H1 (cell line): ENCODE measurements around the gene TRAPPC6A. TPM values are rescaled to one million over a fixed set of nuclear protein-coding genes. Genes with fewer than 3 reads are reported as not detected.

Source experiments
- CTCF ChIA-PET: fragments of 300-600 bp; sonication (Branson Sonifier 250); formaldehyde crosslinking; loops from one replicate; lab custom pipeline; 2021; ENCODE audit not compliant: partially characterized antibody; lab: Charles Lee
- POLR2A ChIA-PET: fragments of 300-600 bp; sonication (Branson Sonifier 250); formaldehyde crosslinking; loops from one replicate; lab custom pipeline; 2021; ENCODE audit warnings: inconsistent platforms; ENCODE audit not compliant: partially characterized antibody; lab: Charles Lee
- DNase-seq, 2 experiments: peaks; one replicate each; pipeline versions ENCODE4 v3.0.0 to v3.0.0-alpha.2; 2010 to 2022; ENCODE audit warnings: low spot score in 2 of 2, low read depth in 1 of 2, mixed read lengths in 1 of 2
- FAIRE-seq: peaks from 2 replicates; lab custom pipeline; 2011; peaks lifted over from hg19 to GRCh38; lab: Jason Lieb, UNC
- H2AFZ ChIP-seq: 2 replicates; pipeline ENCODE4 v1.8.1; 2012; ENCODE audit warnings: low read length, inconsistent platforms
- H2AK5ac ChIP-seq: 2 replicates; pipeline ENCODE4 v1.6.1; 2013; ENCODE audit warnings: low read depth, low read length
- H2BK120ac ChIP-seq: replicated peaks from 2 replicates; pipeline ENCODE3; 2013; ENCODE audit warnings: low read depth, low read length, inconsistent platforms
- H2BK12ac ChIP-seq: 2 replicates; pipeline ENCODE4 v1.6.1; 2013; ENCODE audit warnings: low read depth, low read length
- H2BK15ac ChIP-seq: 2 replicates; pipeline ENCODE4 v1.6.1; 2013; ENCODE audit warnings: low read length
- H2BK20ac ChIP-seq: 2 replicates; pipeline ENCODE4 v1.6.1; 2013; ENCODE audit warnings: low read length
- H2BK5ac ChIP-seq: 2 replicates; pipeline ENCODE4 v1.6.1; 2013; ENCODE audit warnings: low read depth, low read length
- H3K14ac ChIP-seq: 2 replicates; pipeline ENCODE4 v1.6.1; 2013; ENCODE audit warnings: inconsistent platforms; ENCODE audit not compliant: insufficient read length
- H3K18ac ChIP-seq: 2 replicates; pipeline ENCODE4 v1.6.1; 2013; ENCODE audit warnings: low read length; ENCODE audit errors: extremely low read depth
- H3K23ac ChIP-seq: 2 replicates; pipeline ENCODE4 v1.6.1; 2013; ENCODE audit warnings: inconsistent platforms; ENCODE audit not compliant: insufficient read length
- H3K23me2 ChIP-seq: 2 replicates; pipeline ENCODE4 v1.6.1; 2013; ENCODE audit warnings: low read depth, low read length
- H3K27ac ChIP-seq: 2 replicates; pipeline ENCODE4 v1.6.1; 2011; ENCODE audit warnings: low read depth, low read length, inconsistent platforms
- H3K27me3 ChIP-seq, 4 experiments: replicated peaks in 1 of 4; 1 replicate in 1 of 4; 2 replicates in 3 of 4; pipeline versions ENCODE4 v1.6.1 to v1.8.1; 2011 to 2013; ENCODE audit warnings: low read length in 3 of 4, mild to moderate bottlenecking in 3 of 4, inconsistent platforms in 2 of 4, mixed read lengths in 2 of 4, moderate library complexity in 1 of 4; ENCODE audit not compliant: control insufficient read depth in 3 of 4, insufficient read depth in 3 of 4; ENCODE audit errors: extremely low read depth in 1 of 4
- H3K36me3 ChIP-seq, 4 experiments: 2 replicates each; pipeline versions ENCODE4 v1.6.1 to v1.8.1; 2011 to 2013; ENCODE audit warnings: mild to moderate bottlenecking in 4 of 4, low read length in 3 of 4, moderate library complexity in 2 of 4, control low read depth in 1 of 4, inconsistent platforms in 1 of 4; ENCODE audit not compliant: insufficient read depth in 4 of 4, control insufficient read depth in 2 of 4
- H3K4ac ChIP-seq: replicated peaks from 2 replicates; pipeline ENCODE3; 2013; ENCODE audit warnings: low read length, low read depth, mixed read lengths, inconsistent platforms; ENCODE audit not compliant: insufficient read length
- H3K4me1 ChIP-seq, 4 experiments: replicated peaks in 1 of 4; 1 replicate in 1 of 4; 2 replicates in 3 of 4; pipeline versions ENCODE4 v1.6.1 to v1.8.1; 2011 to 2013; ENCODE audit warnings: low read length in 3 of 4, inconsistent platforms in 2 of 4, mixed read lengths in 1 of 4; ENCODE audit not compliant: insufficient read depth in 4 of 4, control insufficient read depth in 3 of 4
- H3K4me2 ChIP-seq, 2 experiments: 2 replicates each; pipeline versions ENCODE4 v1.6.1 to v1.8.1; 2011 to 2013; ENCODE audit warnings: low read depth in 2 of 2, low read length in 2 of 2, control low read depth in 1 of 2, inconsistent platforms in 1 of 2, mild to moderate bottlenecking in 1 of 2; ENCODE audit not compliant: insufficient read depth in 1 of 2
- H3K4me3 ChIP-seq, 4 experiments: fragments of 200-600, 300-600 bp in 1 of 4; sonication (generic), shearing (Covaris generic), sonication (Bioruptor Twin) in 1 of 4; 2 replicates each; pipeline versions ENCODE4 v1.5.1 to v1.8.1; 2011 to 2016; ENCODE audit warnings: low read length in 4 of 4, low read depth in 3 of 4, control low read depth in 2 of 4, inconsistent platforms in 2 of 4, mild to moderate bottlenecking in 2 of 4, mixed read lengths in 1 of 4, moderate library complexity in 1 of 4; ENCODE audit not compliant: insufficient read depth in 2 of 4; ENCODE audit errors: extremely low read depth in 1 of 4
- H3K56ac ChIP-seq: replicated peaks from 2 replicates; pipeline ENCODE3; 2013; ENCODE audit warnings: low read depth, mild to moderate bottlenecking, mixed read lengths, low read length, inconsistent platforms; ENCODE audit not compliant: insufficient read length
- H3K79me1 ChIP-seq: 2 replicates; pipeline ENCODE4 v1.6.1; 2013; ENCODE audit warnings: low read depth, low read length, control low read depth
- H3K79me2 ChIP-seq, 2 experiments: 2 replicates each; pipeline versions ENCODE4 v1.6.1 to v1.8.1; 2012 to 2013; ENCODE audit warnings: low read length in 2 of 2, mild to moderate bottlenecking in 2 of 2, inconsistent platforms in 1 of 2; ENCODE audit not compliant: insufficient read depth in 2 of 2, control insufficient read depth in 1 of 2
- H3K9ac ChIP-seq, 4 experiments: replicated peaks in 1 of 4; 1 replicate in 1 of 4; 2 replicates in 3 of 4; pipeline versions ENCODE4 v1.6.1 to v1.8.1; 2011 to 2013; ENCODE audit warnings: low read depth in 3 of 4, low read length in 3 of 4, control low read depth in 2 of 4, mild to moderate bottlenecking in 2 of 4, moderate library complexity in 2 of 4, inconsistent platforms in 1 of 4; ENCODE audit errors: extremely low read depth in 1 of 4
- H3K9me3 ChIP-seq, 2 experiments: 2 replicates each; pipeline versions ENCODE4 v1.6.1 to v1.8.1; 2012 to 2013; ENCODE audit warnings: mild to moderate bottlenecking in 2 of 2, moderate library complexity in 2 of 2, control low read depth in 1 of 2, inconsistent platforms in 1 of 2, low read depth in 1 of 2, low read length in 1 of 2, mixed read lengths in 1 of 2; ENCODE audit not compliant: insufficient read depth in 2 of 2
- H4K20me1 ChIP-seq, 2 experiments: replicated peaks in 1 of 2; 2 replicates each; pipeline versions ENCODE3 to v1.8.1; 2011 to 2013; ENCODE audit warnings: inconsistent platforms in 2 of 2, low read length in 2 of 2, mild to moderate bottlenecking in 1 of 2; ENCODE audit not compliant: insufficient read depth in 2 of 2, control insufficient read depth in 1 of 2
- H4K5ac ChIP-seq: 2 replicates; pipeline ENCODE4 v1.6.1; 2013; ENCODE audit warnings: low read length, low read depth, mixed read lengths, inconsistent platforms; ENCODE audit not compliant: insufficient read length
- H4K8ac ChIP-seq: 2 replicates; pipeline ENCODE4 v1.8.0; 2013; ENCODE audit warnings: mild to moderate bottlenecking, moderate library complexity, low read length, inconsistent platforms; ENCODE audit not compliant: insufficient read depth; ENCODE audit errors: extremely low read depth
- H4K91ac ChIP-seq: replicated peaks from 2 replicates; pipeline ENCODE3; 2013; ENCODE audit warnings: low read length, mixed read lengths, inconsistent platforms; ENCODE audit not compliant: insufficient read length
- CTCF ChIP-seq, 3 experiments: IDR thresholded peaks; 1 replicate in 2 of 3; 2 replicates in 1 of 3; pipeline versions ENCODE4 v1.5.1 to v1.6.1; 2011; ENCODE audit warnings: low read length in 3 of 3, mild to moderate bottlenecking in 3 of 3, inconsistent platforms in 2 of 3, low read depth in 1 of 3, moderate library complexity in 1 of 3; ENCODE audit not compliant: insufficient read depth in 1 of 3; ENCODE audit errors: control extremely low read depth in 1 of 3
- EZH2 ChIP-seq: fragments of 200-600 bp; sonication (generic); IDR thresholded peaks from 2 replicates; pipeline ENCODE4 v1.7.1; 2012; ENCODE audit warnings: low read depth, mild to moderate bottlenecking, moderate library complexity, low read length, inconsistent platforms; ENCODE audit not compliant: severe bottlenecking
- GABPA ChIP-seq: IDR thresholded peaks from 2 replicates; pipeline ENCODE4 v1.6.1; 2011; ENCODE audit warnings: mild to moderate bottlenecking, low read length, moderate library complexity, borderline replicate concordance; ENCODE audit not compliant: insufficient read depth
- JUN ChIP-seq: IDR thresholded peaks from 2 replicates; pipeline ENCODE4 v1.6.1; 2011; ENCODE audit warnings: low read depth, mild to moderate bottlenecking, improper control_type of control experiment, low read length
- MAX ChIP-seq: IDR thresholded peaks from 2 replicates; pipeline ENCODE4 v1.6.1; 2012; ENCODE audit warnings: inconsistent platforms
- RAD21 ChIP-seq, 2 experiments: IDR thresholded peaks in 1 of 2; conservative IDR thresholded peaks in 1 of 2; 2 replicates each; pipeline ENCODE4 v1.6.1; 2011; ENCODE audit warnings: low read depth in 2 of 2, low read length in 2 of 2, improper control_type of control experiment in 1 of 2, inconsistent platforms in 1 of 2, mild to moderate bottlenecking in 1 of 2, moderate library complexity in 1 of 2
- SP4 ChIP-seq: IDR thresholded peaks from 2 replicates; pipeline ENCODE4 v1.6.1; 2012; ENCODE audit warnings: low read length, inconsistent platforms
- WGBS, 2 experiments: shearing (Covaris generic) in 1 of 2; methylation state at CpG; one replicate each; pipeline versions ENCODE4 v1.1.6 to v1.1.7; 2013 to 2015; ENCODE audit warnings: low lambda C conversion rate in 2 of 2, mixed read lengths in 2 of 2, inconsistent platforms in 1 of 2, low coverage in 1 of 2, missing lambda C conversion rate in 1 of 2; ENCODE audit not compliant: insufficient replicate concordance in 2 of 2, insufficient coverage in 1 of 2, insufficient read length in 1 of 2; ENCODE audit errors: extremely low coverage in 1 of 2, missing lambda C conversion rate in 1 of 2; 5-methylcytosine and 5-hydroxymethylcytosine counted together
- polyA plus RNA-seq, 7 experiments: library from polyadenylated mRNA; depleted of rRNA in 3 of 7; stranded (reverse) in 5 of 7; unstranded in 2 of 7; fragments of >200 nt in 5 of 7; fragments of 200-250 nt in 2 of 7; gene quantifications; 1 replicate in 5 of 7; 2 replicates in 1 of 7; 4 replicates in 1 of 7; pipeline versions ENCODE4 v1.2.1 to v1.2.3, GENCODE V29; 2011 to 2013; ENCODE audit warnings: missing spikeins in 2 of 7, mixed read lengths in 2 of 7
- total RNA-seq: library from RNA; stranded (reverse); fragmentation: NEBNext Ultra II Directional; extraction: Animal tissue kit (Norgen Biotek cat#: 25700); gene quantifications from 2 replicates; pipeline ENCODE4 v1.2.1, GENCODE V29; 2021

The TRAPPC6A gene
- total and polyA plus RNA-seq, 2 of the 8 experiments (the other 6 are each of a cell fraction or from before 2014, with no cell fraction given), result 31.8 to 130 TPM

- no peak overlapping the region for H2BK15ac ChIP-seq
- H3K4me2 ChIP-seq, result peak overlapping the region in 1 of 2 experiments; percentile 36; a peak in 1 of 4 replicates
- H2BK120ac ChIP-seq, result no peak overlapping the region
- POLR2A ChIA-PET, result interaction anchor here (0.9 to 2.7 kb wide), 5 partner anchors 9 to 17 kb away, joined by 3 to 20 read pairs (median 4); partner anchors contain the start of genes BLOC1S3 and TRAPPC6A
- H3K56ac ChIP-seq, result no peak overlapping the region
- no peak overlapping the region for H2BK20ac ChIP-seq
- no peaks in the 10 kb centered on the region for H3K36me3 ChIP-seq
- no peaks in the 10 kb centered on the region for H3K79me1 ChIP-seq
- H3K14ac ChIP-seq, result no peak overlapping the region
- no peak overlapping the region for H4K5ac ChIP-seq
- no peak overlapping the region for H4K91ac ChIP-seq
- H3K79me2 ChIP-seq, result no peaks in the 10 kb centered on the region
- H3K4ac ChIP-seq, result no peak overlapping the region
- peaks cover 0 to 10% (median 4%) of the 10 kb centered on the region in 4 experiments; a peak in 3 of 7 replicates for H3K27me3 ChIP-seq
- H3K18ac ChIP-seq, result no peak overlapping the region
- TF ChIP-seq JUN, result no peak
- peak; percentile 64 to 71 for TF ChIP-seq RAD21 (IDR thresholded peaks at IDR 0.05 in 1 of 2, conservative IDR thresholded peaks at IDR 0.05 in 1 of 2; ENCODE audit: low read depth in 2 of 2, low read length in 2 of 2)
- TF ChIP-seq CTCF (IDR thresholded peaks at IDR 0.05; ENCODE audit: control extremely low read depth in 1 of 3, insufficient read depth in 1 of 3, low read depth in 1 of 3, low read length in 3 of 3), result peak; percentile 82 to 97 (median 91)
- TF ChIP-seq EZH2, result no peak
- no peak for TF ChIP-seq SP4
- peak; percentile 40; the same call in 1 of the 2 replicates for TF ChIP-seq MAX
- TF ChIP-seq GABPA, result peak; percentile 56; the same call in 1 of the 2 replicates
- TF ChIP-seq, all 59 proteins: peak for 4
- DNase-seq (peak in 1 of 2 experiments; percentile 86), FAIRE-seq (no peak)
- 52% methylated on average over 30 of the region's 32 CpGs; no CpG with 5 or more reads in 1 of the 2 experiments for WGBS, 2 experiments
- CTCF ChIA-PET, result interaction anchor here (0.8 to 4.0 kb wide), 13 partner anchors 8 to 171 kb away, joined by 3 to 32 read pairs (median 5); partner anchors contain the start of genes BLOC1S3 and TRAPPC6A
- Histone ChIP-seq H2BK5ac (no peak overlapping the region), H3K4me1 (peaks cover 0 to 16% (median 8%) of the 10 kb centered on the region in 4 experiments; a peak in 5 of 7 replicates), H3K23me2 (no peaks in the 10 kb centered on the region), H3K4me3 (no peak overlapping the region), H2AFZ (no peak overlapping the region), H3K9me3 (no peaks in the 10 kb centered on the region), H3K27ac (no peak overlapping the region), H4K20me1 (peaks cover 0 to 5% of the 10 kb centered on the region in 2 experiments), H2BK12ac (no peak overlapping the region), H3K23ac (no peak overlapping the region), H4K8ac (peak overlapping the region; percentile 89), H2AK5ac (no peak overlapping the region), H3K9ac (no peak overlapping the region)
These were observed 16.1 kb downstream of the TRAPPC6A start for GRCh38 chr19:45161738-45162607.
